Body of pancreas (tissue), 4 donors: ENCODE measurements around the gene RIPK4. TPM values are rescaled to one million over a fixed set of nuclear protein-coding genes. Genes with fewer than 3 reads are reported as not detected.
A peak's percentile ranks its signal among the peaks of the same experiment; 100 is the strongest.

Experiments used
- ATAC-seq: fragments of 150-250 bp; one replicate; pipeline ENCODE4 v1.9.1; 2016
- DNase-seq, 4 donors: peaks; one replicate each; pipeline ENCODE4 v3.0.0-alpha.2; 2019
- H3K27ac ChIP-seq, 4 donors: fragments of 200-600 bp; sonication (generic); 1 replicate in 3 of 4; 2 replicates in 1 of 4; pipeline versions ENCODE4 v1.5.1 to v1.6.1; 2016 to 2019; ENCODE audit warnings: mild to moderate bottlenecking in 1 of 4, mixed read lengths in 1 of 4, moderate library complexity in 1 of 4
- H3K27me3 ChIP-seq, 2 donors: fragments of 200-600 bp; sonication (generic); one replicate each; pipeline ENCODE4 v1.6.0; 2016; ENCODE audit warnings: mild to moderate bottlenecking in 1 of 2
- H3K36me3 ChIP-seq, 2 donors: fragments of 200-600 bp; sonication (generic); replicated peaks in 1 of 2; 2 replicates each; pipeline ENCODE4 v1.5.1; 2016; ENCODE audit warnings: low read depth in 2 of 2; ENCODE audit not compliant: insufficient read depth in 1 of 2
- H3K4me1 ChIP-seq: fragments of 200-600 bp; sonication (generic); one replicate; pipeline ENCODE4 v1.6.0; 2016
- H3K4me3 ChIP-seq, 2 donors: fragments of 200-600 bp; sonication (generic); 1 replicate in 1 of 2; 2 replicates in 1 of 2; pipeline ENCODE4 v1.5.1; 2016 to 2019
- H3K9me3 ChIP-seq, 3 donors: fragments of 200-600 bp; sonication (generic); 1 replicate in 2 of 3; 2 replicates in 1 of 3; pipeline ENCODE4 v1.5.1; 2016
- POLR2A ChIP-seq, 3 donors: fragments of 450-650 bp; IDR thresholded peaks; one replicate each; pipeline ENCODE4 v1.6.1; 2016; ENCODE audit warnings: antibody characterized with exemption in 3 of 3, mild to moderate bottlenecking in 2 of 3
- WGBS, 2 donors: methylation state at CpG; one replicate each; pipeline ENCODE4 v1.1.5; 2017; 5-methylcytosine and 5-hydroxymethylcytosine counted together
- intact Hi-C: fragments of 100-400 bp; cut with DNase I; formaldehyde crosslinking; loops from one replicate; pipeline ENCODE4 v1.15.1; 2023
- total RNA-seq, 2 donors: library from RNA; depleted of rRNA; stranded (reverse); fragments of >200 nt; gene quantifications; one replicate each; pipeline ENCODE4 v1.1.0, GENCODE V29; 2016
- TF ChIP-seq, protein P1 (sequence below), 7 experiments: fragments of 450-650 bp in 4 of 7; fragments of 200-600 bp in 3 of 7; sonication (generic) in 3 of 7; IDR thresholded peaks; one replicate each; pipeline ENCODE4 v1.5.1; 2016 to 2019; ENCODE audit warnings: antibody characterized with exemption in 7 of 7

RIPK4 gene
- total RNA-seq, 2 donors from 2014 or later, result 14.5 to 18.1 TPM

DNA sequence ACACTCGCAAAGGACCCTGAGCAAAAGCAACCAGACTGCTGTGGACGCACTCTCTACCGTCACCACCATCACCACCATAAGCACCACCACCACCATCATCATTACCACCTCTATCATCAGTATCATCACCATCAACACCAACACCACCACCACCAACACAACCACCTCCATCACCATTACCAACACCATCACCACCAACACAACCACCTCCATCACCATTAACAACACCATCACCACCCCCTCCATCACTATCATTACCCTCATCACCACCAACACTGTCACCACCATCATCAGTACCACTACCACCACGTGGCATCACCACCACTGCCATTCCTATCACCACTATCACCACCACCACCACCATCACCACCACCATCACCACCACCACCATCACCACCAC lies 38.8 kb upstream of the RIPK4 start:
- TF ChIP-seq, protein P1, sequence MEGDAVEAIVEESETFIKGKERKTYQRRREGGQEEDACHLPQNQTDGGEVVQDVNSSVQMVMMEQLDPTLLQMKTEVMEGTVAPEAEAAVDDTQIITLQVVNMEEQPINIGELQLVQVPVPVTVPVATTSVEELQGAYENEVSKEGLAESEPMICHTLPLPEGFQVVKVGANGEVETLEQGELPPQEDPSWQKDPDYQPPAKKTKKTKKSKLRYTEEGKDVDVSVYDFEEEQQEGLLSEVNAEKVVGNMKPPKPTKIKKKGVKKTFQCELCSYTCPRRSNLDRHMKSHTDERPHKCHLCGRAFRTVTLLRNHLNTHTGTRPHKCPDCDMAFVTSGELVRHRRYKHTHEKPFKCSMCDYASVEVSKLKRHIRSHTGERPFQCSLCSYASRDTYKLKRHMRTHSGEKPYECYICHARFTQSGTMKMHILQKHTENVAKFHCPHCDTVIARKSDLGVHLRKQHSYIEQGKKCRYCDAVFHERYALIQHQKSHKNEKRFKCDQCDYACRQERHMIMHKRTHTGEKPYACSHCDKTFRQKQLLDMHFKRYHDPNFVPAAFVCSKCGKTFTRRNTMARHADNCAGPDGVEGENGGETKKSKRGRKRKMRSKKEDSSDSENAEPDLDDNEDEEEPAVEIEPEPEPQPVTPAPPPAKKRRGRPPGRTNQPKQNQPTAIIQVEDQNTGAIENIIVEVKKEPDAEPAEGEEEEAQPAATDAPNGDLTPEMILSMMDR (IDR thresholded peaks at IDR 0.05), result no peak
- no peak for TF ChIP-seq POLR2A (IDR thresholded peaks at IDR 0.05)
- Histone ChIP-seq H3K27ac (no peak overlapping the region), H3K27me3 (no peaks in the 10 kb centered on the region), H3K36me3 (peaks cover 0 to 7% of the 10 kb centered on the region in 2 donors), H3K9me3 (no peaks in the 10 kb centered on the region), H3K4me3 (no peak overlapping the region), H3K4me1 (no peaks in the 10 kb centered on the region)
- no peak for ATAC-seq
- no peak for DNase-seq
- 80 to 96% methylated on average over 4 of the region's 4 CpGs for WGBS, 2 donors
- intact Hi-C loops, result no loop called here

DNA sequence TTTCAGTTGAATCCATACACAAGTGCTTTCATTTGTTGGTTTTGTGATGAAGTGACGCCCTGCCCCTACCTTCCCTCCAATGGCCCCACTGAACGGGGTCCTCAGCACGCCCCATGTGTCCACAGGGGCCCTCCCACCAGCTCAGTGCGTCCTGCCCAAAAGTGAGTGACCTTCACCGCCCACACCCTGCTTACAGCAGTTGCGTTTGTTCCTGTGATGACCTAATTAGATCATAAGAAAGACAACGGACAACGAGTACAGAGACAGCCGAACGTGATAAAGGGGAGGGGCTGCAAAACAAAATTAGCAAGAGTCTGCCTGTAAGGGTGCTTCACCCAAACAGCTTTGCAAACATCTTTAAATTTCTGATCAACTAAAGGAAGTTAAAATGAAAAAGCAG lies 38.2 kb upstream of the RIPK4 start:
- Histone ChIP-seq H3K9me3 (no peaks in the 10 kb centered on the region), H3K4me1 (no peaks in the 10 kb centered on the region), H3K27ac (no peak overlapping the region), H3K4me3 (no peak overlapping the region), H3K36me3 (peaks cover 0 to 5% of the 10 kb centered on the region in 2 donors), H3K27me3 (no peaks in the 10 kb centered on the region)
- no peak for ATAC-seq
- TF ChIP-seq POLR2A (IDR thresholded peaks at IDR 0.05), result no peak
- TF ChIP-seq, protein P1 (IDR thresholded peaks at IDR 0.05), result no peak
- intact Hi-C loops, result no loop called here
- WGBS, 2 donors, result 70 to 77% methylated on average over 10 of the region's 10 CpGs
- DNase-seq, result no peak

DNA sequence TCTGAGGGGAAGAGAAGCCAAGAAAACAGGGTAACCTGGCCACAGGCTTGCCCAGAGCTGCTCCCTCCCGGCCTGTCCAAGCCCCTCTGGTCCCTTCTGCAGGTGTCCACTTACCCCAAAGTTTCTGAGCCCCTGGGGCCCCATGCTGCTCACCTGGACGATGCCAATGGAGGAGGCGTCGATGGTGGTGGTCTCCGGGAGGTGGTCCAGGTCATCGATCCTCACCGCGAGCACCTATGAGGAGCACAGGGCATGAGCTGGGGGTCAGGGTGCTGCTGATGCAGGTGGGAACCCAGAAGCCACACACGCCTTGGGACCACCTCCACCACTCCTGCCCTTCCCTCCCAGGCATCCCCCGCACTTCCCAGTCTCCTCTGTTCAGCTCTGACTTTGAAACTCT lies 37.5 kb upstream of the RIPK4 start:
- no peak overlapping the region for H3K4me3 ChIP-seq
- no peak for DNase-seq
- H3K27me3 ChIP-seq, result no peaks in the 10 kb centered on the region
- no peak for ATAC-seq
- no peak overlapping the region for H3K27ac ChIP-seq
- peaks cover 0 to 5% of the 10 kb centered on the region in 2 donors for H3K36me3 ChIP-seq
- H3K9me3 ChIP-seq, result no peaks in the 10 kb centered on the region
- intact Hi-C loops, result no loop called here
- no peaks in the 10 kb centered on the region for H3K4me1 ChIP-seq
- TF ChIP-seq, protein P1 (IDR thresholded peaks at IDR 0.05), result no peak
- TF ChIP-seq POLR2A (IDR thresholded peaks at IDR 0.05), result no peak
- WGBS, 2 donors, result 98 to 99% methylated on average over 10 of the region's 10 CpGs

DNA sequence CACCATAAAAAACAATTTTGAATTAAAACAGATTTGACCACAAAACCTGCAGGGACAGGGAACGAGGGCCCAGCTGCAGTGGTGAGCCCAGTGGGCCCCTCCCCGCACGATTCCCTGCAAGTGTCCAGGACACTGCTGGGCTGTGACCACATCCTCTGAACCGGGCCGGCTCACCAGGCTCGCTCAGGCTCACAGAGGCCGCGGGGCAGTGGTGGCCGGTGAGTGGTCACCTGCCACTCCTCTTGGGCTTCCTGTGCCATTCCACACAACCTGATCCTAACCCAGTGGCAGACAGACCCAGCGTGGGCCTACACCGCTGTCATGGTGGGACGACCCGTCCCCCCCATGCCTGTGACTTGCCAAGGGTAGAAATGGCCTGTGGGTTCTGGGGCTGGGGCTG lies 36.5 kb upstream of the RIPK4 start:
- ATAC-seq (no peak), DNase-seq (no peak)
- no peaks in the 10 kb centered on the region for H3K27me3 ChIP-seq
- H3K27ac ChIP-seq, result no peak overlapping the region
- TF ChIP-seq POLR2A (IDR thresholded peaks at IDR 0.05), result no peak
- TF ChIP-seq, protein P1 (IDR thresholded peaks at IDR 0.05), result no peak
- WGBS, 2 donors, result 91 to 100% methylated on average over 1 to 13 of the region's 13 CpGs
- H3K36me3 ChIP-seq, result peaks cover 0 to 5% of the 10 kb centered on the region in 2 donors
- intact Hi-C loops, result no loop called here
- H3K9me3 ChIP-seq, result no peaks in the 10 kb centered on the region
- H3K4me1 ChIP-seq, result no peaks in the 10 kb centered on the region
- no peak overlapping the region for H3K4me3 ChIP-seq

DNA sequence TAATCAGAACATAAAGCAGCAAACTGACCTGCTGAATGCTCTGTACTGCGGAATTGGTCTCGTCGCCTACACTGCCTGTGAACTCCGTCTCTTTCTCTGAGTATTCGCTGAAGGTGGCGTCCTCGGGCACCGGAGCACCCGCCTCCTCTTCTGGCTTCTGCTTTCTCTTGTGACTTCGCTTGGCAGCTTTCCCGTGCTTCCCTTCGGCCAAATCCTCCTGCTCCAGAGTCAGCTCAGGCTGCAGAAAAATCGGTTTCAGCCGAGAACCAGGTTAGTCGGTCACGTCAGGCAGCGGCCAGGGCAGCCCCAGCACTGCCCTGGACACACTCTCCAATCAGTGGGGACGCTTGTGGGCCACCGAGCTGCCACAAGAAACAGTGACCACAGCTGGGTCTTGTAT lies 35.8 kb upstream of the RIPK4 start:
- H3K27me3 ChIP-seq, result no peaks in the 10 kb centered on the region
- H3K4me1 ChIP-seq, result no peaks in the 10 kb centered on the region
- TF ChIP-seq POLR2A (IDR thresholded peaks at IDR 0.05), result no peak
- TF ChIP-seq, protein P1 (IDR thresholded peaks at IDR 0.05), result no peak
- H3K4me3 ChIP-seq, result no peak overlapping the region
- peaks cover 0 to 5% of the 10 kb centered on the region in 2 donors for H3K36me3 ChIP-seq
- 76 to 82% methylated on average over 19 of the region's 19 CpGs for WGBS, 2 donors
- DNase-seq, result peak in 3 of 4 donors; percentile 25 to 42 (median 31)
- no peaks in the 10 kb centered on the region for H3K9me3 ChIP-seq
- ATAC-seq, result no peak
- intact Hi-C loops, result no loop called here
- no peak overlapping the region for H3K27ac ChIP-seq
